Measurements from ENCODE around the gene RHOV.
A peak's percentile ranks its signal among the peaks of the same experiment; 100 is the strongest.

RHOV gene, protein sequence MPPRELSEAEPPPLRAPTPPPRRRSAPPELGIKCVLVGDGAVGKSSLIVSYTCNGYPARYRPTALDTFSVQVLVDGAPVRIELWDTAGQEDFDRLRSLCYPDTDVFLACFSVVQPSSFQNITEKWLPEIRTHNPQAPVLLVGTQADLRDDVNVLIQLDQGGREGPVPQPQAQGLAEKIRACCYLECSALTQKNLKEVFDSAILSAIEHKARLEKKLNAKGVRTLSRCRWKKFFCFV

DNA sequence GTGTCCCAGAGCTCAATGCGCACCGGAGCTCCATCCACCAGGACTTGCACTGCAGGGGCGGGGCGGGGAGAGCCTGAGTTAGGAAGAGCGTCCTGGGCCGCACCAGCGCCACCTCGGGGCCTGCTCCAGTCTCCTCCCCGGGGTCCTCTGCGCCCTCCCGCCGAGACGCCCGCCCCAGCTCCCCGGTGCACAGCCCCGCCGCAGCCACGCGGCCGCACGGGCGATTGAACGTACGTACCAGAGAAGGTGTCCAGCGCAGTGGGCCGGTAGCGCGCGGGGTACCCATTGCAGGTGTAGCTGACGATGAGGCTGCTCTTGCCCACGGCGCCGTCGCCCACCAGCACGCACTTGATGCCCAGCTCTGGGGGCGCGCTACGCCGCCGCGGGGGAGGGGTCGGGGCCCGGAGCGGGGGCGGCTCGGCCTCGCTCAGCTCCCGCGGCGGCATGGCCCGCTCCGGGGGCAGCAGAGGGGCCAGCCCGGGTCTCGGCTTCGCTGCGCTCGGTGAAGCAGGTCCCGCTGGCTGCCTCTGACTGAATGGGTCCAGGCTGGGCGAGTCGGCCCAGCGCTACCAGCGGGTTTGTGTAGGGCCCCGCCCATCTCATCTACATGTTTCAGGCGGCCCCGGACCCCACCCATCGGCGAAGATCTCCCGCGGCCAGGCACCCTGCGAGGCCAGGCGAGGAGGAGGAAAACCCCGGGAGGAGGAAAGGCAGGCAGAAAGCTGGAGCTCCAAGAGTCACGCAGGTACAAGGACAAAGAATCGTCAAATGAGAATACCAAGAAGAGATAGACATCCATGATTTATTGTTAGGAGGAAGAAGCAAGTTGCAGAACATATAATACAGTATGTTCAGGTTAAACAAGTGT is at the start of gene RHOV:
Gene RHOV (minus strand): TSS at position 541 of the 868 bp plus-strand sequence. CDS start 95 bp downstream, at position 446.
- DNase-seq = peak; percentile 9

DNA sequence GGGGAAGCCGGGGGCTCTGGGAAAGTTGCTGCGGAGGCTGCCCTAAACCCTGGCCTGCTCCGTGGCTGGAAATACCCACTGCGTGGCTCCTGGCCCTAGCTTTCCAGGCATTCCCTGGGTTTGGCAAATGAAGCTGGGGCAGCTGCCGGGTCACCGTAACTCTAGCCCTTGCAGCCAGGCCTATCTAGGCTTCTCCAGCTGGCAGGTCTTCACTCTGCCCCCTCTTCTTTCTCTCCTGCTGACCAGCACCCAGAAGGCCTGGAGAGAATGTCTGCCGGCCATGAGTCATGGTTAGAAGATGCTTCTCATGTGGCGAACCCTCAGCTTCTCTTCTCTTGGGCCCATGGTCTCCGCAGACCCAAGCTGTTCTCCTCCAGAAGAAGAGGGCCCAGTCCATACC is 49.5 kb upstream of the RHOV start:
- DNase-seq = no peak

DNA sequence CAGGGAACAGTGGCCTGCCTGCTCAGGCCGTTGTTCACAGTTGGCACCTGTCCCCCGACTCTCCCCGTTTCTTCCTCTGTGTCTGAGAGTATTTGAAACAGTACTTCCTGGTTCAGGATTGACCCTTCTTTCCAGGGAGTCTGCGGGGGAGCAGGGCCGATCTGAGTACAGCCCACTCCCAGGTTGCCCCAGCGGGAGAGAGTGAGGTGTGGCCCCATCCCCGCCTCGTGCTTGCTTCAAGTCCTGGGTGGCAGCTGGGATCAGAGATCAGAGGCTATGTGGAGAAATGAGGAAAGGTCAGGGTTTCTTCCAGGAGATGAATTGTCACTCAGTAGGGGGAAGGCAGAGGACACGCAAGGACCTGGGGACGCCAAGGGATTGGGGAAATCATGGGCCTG is 48.6 kb upstream of the RHOV start:
- no peak for DNase-seq

DNA sequence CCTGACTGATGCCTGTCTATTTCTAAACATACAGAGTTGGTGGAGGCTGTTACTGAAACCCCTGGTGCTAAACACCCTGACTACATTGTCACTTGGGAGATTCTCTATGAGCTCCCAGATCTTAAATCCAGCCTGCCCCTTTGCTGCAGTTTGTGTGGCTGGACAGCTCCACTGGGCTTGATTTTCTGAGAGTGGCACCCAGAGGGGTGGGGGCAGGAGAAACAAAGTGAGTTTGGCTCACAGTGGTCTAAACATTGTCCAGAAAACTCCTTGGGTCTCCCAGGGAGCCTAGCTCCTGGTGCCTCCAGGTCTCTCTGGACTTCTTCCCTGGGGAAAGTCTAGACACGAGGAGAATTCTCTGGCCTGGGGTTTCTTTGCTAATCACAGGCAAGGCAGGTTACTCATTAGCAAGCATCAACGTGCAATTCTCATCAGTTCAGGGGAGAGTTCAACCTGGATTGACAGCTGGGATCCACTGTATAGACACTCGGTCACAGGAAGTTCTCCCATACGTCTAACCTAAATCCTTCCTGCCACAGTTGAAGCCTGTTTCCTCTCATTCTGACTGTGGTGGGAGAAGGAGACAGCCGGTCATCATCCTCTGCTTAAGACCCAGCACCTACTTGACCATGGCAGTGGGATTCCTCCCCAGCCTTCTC is 48.0 kb upstream of the RHOV start:
- DNase-seq = no peak

DNA sequence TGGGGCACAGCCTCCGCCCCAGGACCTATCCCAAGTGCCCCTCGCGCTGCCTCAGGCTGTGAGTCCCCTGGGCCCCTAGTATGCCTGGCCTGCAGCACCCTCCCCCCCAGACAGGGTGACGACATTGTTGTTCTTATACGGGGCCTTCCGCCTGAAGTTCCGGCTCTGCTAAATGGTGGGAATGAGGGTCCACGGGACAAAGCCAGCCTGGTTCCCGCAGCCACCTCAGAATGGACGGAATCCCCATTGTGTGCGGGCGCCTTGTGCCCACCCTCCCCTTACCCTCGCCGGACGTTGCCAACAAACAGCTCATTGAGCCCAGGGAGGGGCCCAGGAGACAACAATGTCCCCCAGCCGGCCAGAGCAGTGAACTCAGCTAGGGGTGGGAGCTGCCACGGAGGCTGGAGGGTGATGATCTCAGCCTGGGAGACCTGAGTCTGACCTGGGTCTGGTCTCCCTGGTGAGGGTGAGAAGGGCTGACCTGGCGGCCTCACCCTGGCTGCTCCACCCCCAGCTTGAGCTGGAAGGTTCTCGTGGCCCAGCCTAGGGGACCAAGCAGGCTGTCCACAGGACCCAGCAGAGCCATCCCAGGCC is 44.9 kb upstream of the RHOV start:
- DNase-seq = no peak

DNA sequence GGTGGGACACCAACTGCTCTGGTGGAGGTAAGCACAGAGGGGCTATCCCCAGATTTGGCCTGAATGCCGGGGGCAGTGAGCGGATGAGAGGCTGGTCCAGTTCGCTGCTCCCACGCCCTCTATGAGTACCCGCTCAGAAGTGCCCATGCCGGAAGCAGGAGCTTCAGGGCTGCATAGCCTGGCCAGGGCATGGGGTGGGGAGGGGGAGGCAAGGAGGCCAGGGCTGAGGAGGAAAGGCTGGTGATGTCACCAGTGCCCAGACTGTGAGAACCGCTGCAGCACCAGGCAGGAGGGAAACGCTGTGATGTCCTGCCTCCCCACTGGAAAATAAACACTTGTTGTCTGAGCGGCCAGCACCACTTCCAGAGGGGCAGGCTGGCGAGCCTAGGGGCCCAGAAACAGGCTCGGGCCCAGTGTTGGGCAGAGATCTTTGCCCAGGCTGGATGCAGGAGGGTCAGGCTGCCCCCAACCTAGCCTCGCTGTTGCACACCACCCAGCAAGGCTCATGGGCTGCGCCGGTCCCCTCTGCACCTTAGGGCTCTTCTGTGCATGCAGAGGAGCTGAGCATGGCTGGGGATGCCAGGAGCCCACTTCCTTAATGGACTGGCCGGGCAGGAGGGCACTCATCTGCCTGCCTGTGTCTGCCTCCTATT is 44.2 kb upstream of the RHOV start:
- no peak for DNase-seq

DNA sequence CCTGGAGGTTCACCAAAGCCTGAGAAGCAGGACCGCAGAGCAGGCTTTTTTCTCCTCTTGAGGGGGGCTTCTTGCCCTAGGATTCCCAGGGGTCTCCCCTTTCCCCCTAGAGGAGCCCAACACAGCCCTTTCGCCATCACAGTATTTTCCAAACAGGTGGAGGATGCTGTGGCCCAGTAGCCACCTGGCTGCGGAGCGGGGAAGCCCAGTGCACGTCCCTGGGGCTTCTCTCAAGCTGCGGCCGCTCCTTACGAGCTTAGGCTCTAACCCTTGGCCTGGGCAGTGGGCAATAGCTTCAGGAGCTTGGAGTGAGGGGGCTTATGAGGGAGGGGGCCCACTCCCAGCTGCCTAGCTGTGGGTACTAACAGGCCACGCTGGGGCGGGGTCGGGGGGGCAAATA is 43.6 kb upstream of the RHOV start:
- DNase-seq = no peak

DNA sequence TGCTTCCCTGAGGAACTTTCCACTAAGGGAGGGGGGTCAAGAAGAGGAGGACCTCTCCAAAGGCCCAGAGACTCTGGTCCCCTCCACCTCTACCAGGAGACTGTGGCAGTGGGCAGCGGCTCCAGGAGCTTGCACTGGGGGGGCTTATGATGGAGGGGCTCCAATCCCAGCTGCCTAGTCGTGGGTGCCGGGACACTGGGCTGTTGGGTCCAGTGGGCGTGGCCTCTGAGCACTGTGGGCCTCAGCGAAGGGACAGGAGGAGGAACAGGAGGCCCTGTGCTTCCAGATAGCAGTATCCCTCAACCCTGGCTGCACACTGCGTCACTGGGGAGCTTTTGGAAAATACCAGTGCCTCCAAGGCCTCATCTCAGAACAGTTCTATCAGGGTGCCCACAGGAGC is 41.6 kb upstream of the RHOV start:
- no peak for DNase-seq

DNA sequence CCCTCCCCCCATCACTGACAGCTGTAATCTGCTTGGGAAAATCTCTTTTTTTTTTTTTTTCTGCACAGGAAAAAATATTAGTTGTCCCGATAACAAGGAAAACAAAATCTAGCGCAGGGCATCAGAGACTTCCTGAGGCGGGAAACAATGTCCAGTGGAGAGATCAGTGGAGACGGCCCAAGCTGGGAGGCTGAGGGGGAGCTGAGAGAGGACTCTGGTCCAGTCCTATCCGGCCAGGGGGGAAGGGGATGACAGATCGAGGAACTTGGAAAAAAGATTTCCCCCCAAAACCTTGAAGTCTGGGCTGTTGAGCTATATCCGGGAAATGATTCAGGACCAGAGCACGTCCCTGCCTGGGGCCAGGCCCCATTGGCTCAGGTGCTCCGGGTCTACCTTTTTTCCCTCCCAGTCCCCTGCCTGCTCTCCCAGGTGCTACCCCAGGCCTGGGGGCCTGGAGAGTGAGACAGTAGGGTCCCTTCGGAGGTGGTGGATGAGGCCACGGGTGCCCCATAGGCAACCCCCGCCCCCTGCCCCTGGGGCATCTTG is 41.2 kb upstream of the RHOV start:
- DNase-seq = no peak

DNA sequence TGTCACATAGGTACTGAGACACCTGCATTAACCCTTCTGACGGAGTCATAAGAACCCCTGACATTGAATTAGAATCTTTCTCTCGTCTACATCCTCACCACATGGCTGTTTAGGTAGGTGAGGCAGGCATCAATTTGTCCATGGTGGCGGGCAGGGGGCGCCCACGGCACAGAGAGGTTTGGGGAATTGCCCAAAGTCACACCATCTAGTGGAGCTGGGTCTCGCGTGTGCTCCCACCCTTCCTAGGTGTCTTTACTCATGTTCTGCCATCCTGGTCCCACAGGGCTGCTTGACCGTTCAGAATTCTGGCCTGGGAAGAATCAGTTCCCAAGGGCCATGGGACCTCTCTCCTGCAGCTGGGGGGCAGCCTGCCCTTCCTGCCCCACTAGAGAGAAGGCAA is 40.5 kb upstream of the RHOV start:
- DNase-seq = no peak

DNA sequence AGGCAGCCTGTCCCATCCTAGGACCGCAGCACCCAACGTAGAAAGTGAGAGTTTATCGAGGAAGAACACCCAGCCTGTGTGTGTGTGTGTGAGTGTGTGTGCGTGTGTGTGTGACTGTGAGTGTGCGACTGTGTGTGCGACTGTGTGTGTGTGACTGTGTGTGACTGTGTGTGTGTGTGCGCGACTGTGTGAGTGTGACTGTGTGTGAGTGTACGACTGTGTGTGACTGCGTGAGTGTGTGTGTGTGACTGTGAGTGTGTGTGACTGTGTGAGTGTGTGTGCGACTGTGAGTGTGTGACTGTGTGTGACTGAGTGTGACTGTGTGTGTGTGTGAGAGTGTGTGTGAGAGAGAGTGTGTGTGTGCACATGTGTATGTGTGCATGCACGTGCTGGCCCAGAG is 40.0 kb upstream of the RHOV start:
- DNase-seq = no peak

DNA sequence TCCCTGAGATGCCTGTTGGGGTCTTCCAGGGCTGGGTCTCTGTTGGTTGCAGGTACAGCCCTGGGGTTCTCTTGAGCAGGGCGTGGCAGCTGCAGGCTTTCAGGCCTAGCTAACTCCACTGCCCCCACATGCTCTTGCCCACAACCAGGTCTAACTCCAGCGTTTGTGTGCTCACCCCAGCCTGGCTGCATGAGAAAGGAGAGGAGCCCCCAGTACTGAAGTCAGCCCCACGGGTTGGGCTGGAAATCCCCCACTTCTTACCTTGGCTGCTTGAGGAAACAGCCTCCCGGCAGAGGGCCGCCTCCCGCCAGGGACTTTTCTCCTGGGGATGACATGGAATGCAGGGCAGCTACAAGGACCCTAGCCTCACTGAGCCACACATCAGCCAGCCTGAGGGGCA is 38.4 kb upstream of the RHOV start:
- no peak for DNase-seq

DNA sequence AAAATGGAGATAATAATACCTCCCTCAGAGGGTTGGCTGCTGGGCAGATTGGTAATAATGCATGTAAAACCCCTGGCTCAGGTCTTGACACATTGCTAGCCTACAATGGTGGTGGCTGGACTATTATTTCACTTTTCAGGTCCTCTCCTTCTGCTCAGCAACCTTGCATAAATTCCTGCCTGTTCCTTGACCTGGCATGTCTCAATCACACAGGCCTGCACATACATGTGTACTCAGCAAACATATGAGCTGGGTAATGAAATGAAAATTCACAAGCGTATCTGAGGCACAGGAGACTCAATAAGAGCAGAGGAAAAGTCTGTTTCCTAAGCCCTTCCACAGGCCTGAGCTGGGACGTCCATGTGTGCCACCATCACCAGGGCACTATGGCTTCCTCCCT is 37.7 kb upstream of the RHOV start:
- no peak for DNase-seq

DNA sequence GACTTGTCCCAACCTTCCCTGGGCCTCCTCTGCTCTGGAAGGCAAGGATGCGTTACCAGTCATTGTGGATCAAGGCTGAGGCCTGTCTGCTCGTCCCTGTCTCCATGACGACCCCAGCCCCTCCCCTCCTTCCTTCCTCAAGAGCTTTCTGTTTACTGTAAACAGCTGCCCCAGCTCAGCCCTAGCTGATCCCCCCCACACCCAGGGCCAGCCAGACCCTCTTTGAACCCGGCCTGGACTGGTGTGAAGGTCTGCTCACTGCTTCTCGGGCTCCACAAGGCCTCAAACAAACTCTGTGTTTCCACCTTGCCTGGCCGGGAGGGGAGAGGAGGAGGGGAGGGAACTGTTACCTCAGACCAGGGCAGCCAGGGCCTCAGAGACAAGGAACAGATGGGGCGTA is 37.1 kb upstream of the RHOV start:
- no peak for DNase-seq

DNA sequence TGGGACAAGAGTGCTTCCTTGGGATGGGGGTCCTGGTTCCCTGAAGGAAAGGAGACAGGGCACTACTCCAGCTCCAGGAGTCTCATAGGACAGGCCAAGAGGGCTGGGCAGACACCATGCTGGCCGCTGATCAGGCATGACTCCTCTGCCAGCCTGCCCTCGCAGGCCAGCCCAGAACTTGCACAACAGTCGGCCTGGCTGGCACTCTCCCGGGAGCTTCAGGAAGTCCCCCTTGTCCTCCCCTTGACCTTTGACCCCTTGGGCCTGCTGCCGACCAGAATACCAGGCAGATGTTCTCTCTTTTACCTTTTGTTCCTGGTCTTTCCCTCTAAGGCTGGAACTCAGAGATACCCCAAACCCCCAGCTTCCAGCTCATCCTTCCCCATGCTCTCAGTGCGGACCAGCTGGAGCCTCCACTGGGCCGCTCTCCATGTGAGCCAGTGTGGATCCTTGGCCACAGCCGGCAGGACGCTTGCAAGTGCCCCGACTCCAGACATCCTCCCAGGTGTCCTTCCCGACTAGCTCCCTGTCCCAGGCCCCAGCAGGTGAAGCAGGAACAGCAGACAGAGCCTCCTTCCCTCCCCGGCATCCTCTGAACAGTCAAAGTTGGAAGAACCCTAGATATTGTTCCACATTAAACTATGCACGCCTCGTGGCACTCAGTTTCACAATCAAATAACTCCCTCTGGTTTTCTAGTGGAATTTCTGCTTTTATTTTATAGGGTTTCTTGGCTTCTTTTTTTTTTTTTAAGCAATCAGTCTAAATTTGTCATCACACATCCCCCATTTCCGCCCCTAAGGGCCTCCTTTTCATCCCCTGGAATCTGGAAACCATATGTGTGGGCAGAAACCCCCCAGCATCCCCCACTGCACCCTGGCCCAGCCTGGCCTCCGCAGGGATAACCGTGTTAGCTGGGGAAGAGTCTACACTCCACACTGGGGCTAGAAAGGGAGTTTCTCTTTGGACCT is 35.9 kb upstream of the RHOV start:
- DNase-seq = no peak

DNA sequence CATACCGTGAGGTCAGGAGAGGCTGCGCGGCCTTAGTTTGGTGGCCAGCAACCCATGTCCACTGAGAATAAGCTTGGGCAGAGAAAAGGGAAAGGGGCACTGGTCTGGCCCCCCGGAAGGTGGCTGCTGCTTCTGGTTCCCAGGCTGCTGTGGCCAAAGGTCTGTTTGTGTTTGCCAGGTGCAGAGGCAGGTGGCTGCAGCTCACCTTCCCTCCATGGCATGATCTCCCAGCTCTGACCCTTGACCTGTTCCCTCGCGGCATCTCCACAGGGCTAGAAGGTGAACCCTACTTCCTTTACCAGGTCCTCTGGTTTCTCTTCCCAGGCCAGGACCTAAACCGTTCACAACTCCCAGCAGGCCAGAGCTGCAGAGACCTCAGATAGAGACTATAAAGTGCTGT is 34.1 kb upstream of the RHOV start:
- DNase-seq = no peak

DNA sequence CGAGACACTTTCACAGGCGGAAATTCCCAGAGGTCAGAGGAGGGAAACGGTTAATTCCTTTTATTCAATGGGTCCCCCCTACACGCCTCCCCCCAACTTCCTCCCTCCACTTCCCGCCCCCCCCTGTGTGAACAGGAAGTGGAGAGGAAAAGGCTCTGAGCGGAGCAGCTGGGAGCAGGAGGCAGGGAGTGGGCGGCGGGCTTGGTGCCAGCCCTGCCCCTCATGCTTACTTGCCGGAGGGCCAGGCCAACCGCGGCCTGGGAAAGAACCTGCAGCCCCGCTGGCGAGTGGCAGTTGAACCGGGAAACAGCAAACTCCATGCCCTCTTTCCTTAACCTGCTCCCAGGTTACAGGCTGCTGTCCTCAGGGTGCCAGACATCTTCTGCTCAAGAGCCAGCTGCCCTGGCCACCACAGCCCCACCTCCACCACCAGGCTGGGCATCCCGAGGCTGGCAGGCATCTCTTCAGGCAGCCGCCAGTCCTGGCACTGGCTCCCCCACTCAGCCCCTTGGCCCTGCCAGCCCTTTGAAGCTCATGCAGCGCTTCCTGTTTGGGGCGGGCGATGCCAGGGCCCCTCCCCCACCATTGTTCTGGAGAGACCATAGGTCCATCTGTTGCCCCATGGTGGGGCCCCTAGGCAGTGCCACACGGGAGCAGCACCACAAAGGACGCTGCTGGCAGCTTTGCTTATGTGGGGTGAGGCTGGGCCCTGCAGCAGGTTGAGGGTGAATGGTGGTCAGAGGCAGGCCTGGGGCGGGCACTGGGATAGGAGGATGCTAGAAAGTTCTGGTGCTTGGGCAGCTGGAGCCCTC is 33.2 kb upstream of the RHOV start:
- DNase-seq = peak; percentile 19

DNA sequence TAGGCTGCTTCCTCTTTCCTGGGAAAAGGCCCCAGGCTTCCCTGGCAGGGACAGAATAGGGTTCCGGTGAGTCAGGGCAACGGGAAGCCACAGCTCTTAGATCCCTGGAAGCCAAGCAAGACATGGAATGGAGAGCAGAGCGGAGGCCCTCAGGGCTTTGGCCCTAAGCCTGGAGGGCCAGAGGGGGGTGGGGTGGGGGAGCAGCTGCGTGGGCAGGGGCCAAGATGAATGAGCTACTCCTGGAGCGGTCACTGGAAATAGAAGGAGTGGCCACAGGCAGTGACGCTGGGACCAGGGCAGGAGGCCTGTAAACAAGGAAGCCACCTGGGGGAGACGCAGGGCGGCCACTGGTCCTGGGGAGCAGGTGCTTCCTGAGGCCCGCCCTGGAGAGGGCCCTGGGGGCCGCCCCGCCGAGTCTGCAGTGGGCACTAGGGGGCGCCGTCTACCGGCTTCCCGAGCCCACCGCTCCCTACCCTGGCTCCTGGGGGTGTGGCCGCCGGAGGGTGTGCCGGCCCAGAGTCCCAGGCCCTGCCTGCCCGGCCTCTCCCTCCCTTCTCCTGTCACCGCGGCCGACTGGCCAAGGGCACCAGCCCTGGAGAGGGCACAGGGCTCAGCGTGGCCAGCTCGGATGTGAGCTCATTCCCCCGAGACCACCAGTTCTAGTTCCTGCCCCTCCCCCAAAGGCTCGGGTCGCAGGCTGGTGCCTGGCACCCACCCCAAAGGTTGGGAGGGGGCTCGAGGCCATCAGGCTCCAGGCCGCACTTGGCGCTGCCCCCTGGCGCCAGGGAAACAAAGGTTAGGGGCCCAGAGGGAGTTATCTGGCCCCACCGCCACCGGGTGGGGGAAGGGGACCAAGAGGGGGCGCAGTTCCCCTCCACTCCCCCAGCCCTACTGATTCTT is 32.3 kb upstream of the RHOV start:
- DNase-seq = peak; percentile 60

DNA sequence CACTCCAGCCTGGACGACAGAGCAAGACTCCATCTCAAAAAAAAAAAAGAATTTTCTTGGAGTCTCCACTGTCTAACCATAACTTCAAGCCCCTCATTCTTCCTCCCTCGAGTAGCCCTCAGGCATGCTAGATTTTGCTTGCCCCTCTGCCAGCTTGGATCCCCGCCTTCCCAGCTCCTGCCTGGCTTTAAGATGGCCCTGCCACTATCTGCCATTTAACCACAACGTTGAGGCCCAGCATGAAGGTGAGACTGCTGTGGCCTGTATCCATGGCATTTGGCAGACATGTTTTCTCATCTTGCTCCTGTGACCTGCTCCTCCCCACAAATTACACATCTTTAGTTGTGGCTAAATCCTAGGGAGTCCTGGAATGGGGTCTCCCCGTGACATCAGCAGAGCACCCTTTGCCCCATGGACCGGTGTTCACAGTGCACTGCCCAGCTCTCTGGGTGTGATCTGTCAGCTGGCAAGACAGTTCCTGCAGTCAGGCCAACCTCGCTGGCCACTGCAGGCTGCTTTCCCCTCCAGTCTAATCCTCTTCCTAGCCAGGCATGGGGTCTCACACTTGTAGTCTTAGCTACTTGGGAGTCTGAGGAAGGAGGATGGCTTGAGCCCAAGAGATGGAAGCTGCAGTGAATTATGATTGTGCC is 30.6 kb upstream of the RHOV start:
- DNase-seq = no peak

Data from NCI-H446 treated with DMSO at 0.1 percent for 48 hours (cell line).